Thymus (tissue), 11 donors: Measurements from ENCODE around the gene SYNPO2. TPM values are rescaled to one million over a fixed set of nuclear protein-coding genes. Genes with fewer than 3 reads are reported as not detected.

ENCODE experiments used
- DNase-seq, 9 donors: peaks; one replicate each; pipeline ENCODE4 v3.0.0-alpha.2; 2013; ENCODE audit warnings: low spot score in 9 of 9, low read depth in 6 of 9, missing footprints in 1 of 9
- H3K27ac ChIP-seq, 2 donors: one replicate each; pipeline ENCODE4 v1.5.1; 2013; ENCODE audit warnings: control low read depth in 1 of 2, low read depth in 1 of 2, low read length in 1 of 2, mild to moderate bottlenecking in 1 of 2, moderate library complexity in 1 of 2
- H3K27me3 ChIP-seq, 2 donors: one replicate each; pipeline ENCODE4 v1.5.1; 2013; ENCODE audit warnings: low read length in 1 of 2; ENCODE audit not compliant: control insufficient read depth in 2 of 2, insufficient read depth in 1 of 2
- H3K36me3 ChIP-seq, 2 donors: one replicate each; pipeline ENCODE4 v1.5.1; 2013; ENCODE audit warnings: low read length in 1 of 2, mild to moderate bottlenecking in 1 of 2, moderate library complexity in 1 of 2; ENCODE audit not compliant: control insufficient read depth in 2 of 2, insufficient read depth in 2 of 2
- H3K4me1 ChIP-seq, 2 donors: one replicate each; pipeline ENCODE4 v1.5.1; 2013; ENCODE audit warnings: low read length in 2 of 2; ENCODE audit not compliant: control insufficient read depth in 2 of 2, insufficient read depth in 2 of 2
- H3K4me3 ChIP-seq, 2 donors: one replicate each; pipeline ENCODE4 v1.5.1; 2013; ENCODE audit warnings: low read length in 2 of 2, control low read depth in 1 of 2, mild to moderate bottlenecking in 1 of 2
- H3K9me3 ChIP-seq, 2 donors: one replicate each; pipeline ENCODE4 v1.5.1; 2013; ENCODE audit warnings: low read length in 1 of 2, mild to moderate bottlenecking in 1 of 2; ENCODE audit not compliant: control insufficient read depth in 2 of 2, insufficient read depth in 1 of 2
- WGBS: extraction: QIAGEN DNeasy Blood & Tissue Kit; methylation state at CpG from one replicate; pipeline ENCODE4 v1.1.7; 2013; 5-methylcytosine and 5-hydroxymethylcytosine counted together
- polyA plus RNA-seq: library from polyadenylated mRNA; stranded (reverse); fragments of 200-250 nt; gene quantifications from one replicate; pipeline ENCODE4 v1.2.3, GENCODE V29; 2013
- total RNA-seq: library from RNA; stranded (reverse); fragments of 120-200 nt; gene quantifications from one replicate; pipeline ENCODE4 v1.2.4, GENCODE V29; 2013
- donor health status: healthy.

Gene SYNPO2
- total and polyA plus RNA-seq, 2 donors = 15.8 to 31.3 TPM

DNA sequence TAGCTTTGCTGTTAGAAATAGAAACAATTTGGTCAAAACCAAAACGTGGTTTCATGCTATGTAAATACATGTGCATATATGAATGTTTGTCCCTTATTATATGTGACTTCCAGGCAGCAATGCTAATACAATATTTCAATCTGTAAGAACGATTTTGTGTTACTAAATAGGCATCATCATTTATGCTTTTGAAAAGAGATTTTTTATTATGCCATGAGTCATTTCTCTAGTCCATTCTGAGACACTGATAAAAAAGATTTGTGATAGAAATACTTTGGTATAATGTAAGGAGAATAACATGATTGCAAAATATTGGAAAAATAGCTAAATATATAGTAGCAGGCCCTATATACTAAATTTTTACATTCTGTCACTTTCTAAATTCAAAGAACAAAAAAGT, 28.9 kb downstream of the SYNPO2 start:
- H3K27ac ChIP-seq = no peak overlapping the region
- no peaks in the 10 kb centered on the region for H3K27me3 ChIP-seq
- no peaks in the 10 kb centered on the region for H3K9me3 ChIP-seq
- H3K4me3 ChIP-seq = no peak overlapping the region
- H3K36me3 ChIP-seq = no peaks in the 10 kb centered on the region
- no peaks in the 10 kb centered on the region for H3K4me1 ChIP-seq
- WGBS = 86% methylated on average over 2 of the region's 2 CpGs
- DNase-seq = no peak

GRCh38 chr4:118918388-118918787, 29.7 kb downstream of the SYNPO2 start:
- Histone ChIP-seq H3K36me3 (no peaks in the 10 kb centered on the region), H3K27me3 (no peaks in the 10 kb centered on the region), H3K4me1 (no peaks in the 10 kb centered on the region), H3K27ac (no peak overlapping the region), H3K9me3 (no peaks in the 10 kb centered on the region), H3K4me3 (no peak overlapping the region)
- WGBS = 90% methylated on average over 3 of the region's 3 CpGs
- no peak for DNase-seq

- 93% methylated on average over 2 of the region's 2 CpGs for WGBS
- no peak overlapping the region for H3K27ac ChIP-seq
Measured at GRCh38 chr4:118920247-118920646, 31.6 kb downstream of the SYNPO2 start.

DNA sequence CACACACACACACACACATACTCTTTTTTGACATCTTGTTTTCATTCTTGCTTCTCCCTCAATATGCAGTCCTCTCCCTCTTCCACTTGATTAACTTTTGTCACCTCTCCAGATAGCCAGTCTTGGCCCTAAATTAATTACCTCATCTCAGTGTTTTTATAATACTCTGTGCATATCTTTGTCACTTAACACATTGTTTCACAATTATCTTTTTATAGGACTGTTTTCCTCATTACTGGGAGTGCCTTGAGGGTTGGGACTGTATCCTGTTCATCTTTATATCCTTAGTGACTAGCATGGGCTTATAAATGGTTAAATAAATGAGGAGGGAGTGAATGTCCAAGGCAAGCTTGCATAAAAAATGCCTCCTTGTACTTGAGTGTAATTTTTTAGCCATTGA, 33.1 kb downstream of the SYNPO2 start:
- Histone ChIP-seq H3K9me3 (no peaks in the 10 kb centered on the region), H3K4me1 (no peaks in the 10 kb centered on the region), H3K36me3 (no peaks in the 10 kb centered on the region), H3K27ac (no peak overlapping the region), H3K4me3 (no peak overlapping the region), H3K27me3 (no peaks in the 10 kb centered on the region)
- DNase-seq = no peak

More at GRCh38 chr4:118920247-118920646, 31.6 kb downstream of the SYNPO2 start:
- DNase-seq = no peak
- no peaks in the 10 kb centered on the region for H3K27me3 ChIP-seq
- no peaks in the 10 kb centered on the region for H3K4me1 ChIP-seq
- no peaks in the 10 kb centered on the region for H3K9me3 ChIP-seq
- no peak overlapping the region for H3K4me3 ChIP-seq
- H3K36me3 ChIP-seq = no peaks in the 10 kb centered on the region

- Histone ChIP-seq H3K4me1 (no peaks in the 10 kb centered on the region), H3K9me3 (no peaks in the 10 kb centered on the region)
Measured at GRCh38 chr4:118923891-118924290, 35.2 kb downstream of the SYNPO2 start.

DNA sequence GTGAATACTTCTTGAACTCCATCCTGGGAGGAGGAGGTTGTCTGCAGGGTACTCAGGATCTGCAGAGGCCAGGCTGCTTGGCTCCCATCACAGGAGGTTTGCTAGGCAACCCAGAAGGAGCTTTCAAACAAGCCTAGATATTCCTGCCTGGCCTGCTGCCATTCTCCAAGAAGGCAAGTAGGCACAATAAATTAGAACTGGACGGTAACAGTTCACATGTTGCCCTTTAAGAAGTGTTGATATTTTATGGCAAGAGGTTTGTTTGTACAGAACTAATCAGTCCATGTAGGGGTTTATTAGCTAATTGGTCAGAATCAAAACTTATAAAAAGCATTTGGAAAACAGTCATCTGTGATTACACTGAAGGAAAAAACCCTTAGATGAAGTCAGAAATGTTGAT, 39.3 kb downstream of the SYNPO2 start:
- no peak for DNase-seq
- no peak overlapping the region for H3K4me3 ChIP-seq
- WGBS = 90% methylated on average over 1 of the region's 1 CpG
- H3K9me3 ChIP-seq = no peaks in the 10 kb centered on the region
- no peaks in the 10 kb centered on the region for H3K4me1 ChIP-seq
- no peak overlapping the region for H3K27ac ChIP-seq
- no peaks in the 10 kb centered on the region for H3K36me3 ChIP-seq
- no peaks in the 10 kb centered on the region for H3K27me3 ChIP-seq

More at GRCh38 chr4:118923891-118924290, 35.2 kb downstream of the SYNPO2 start:
- H3K27ac ChIP-seq = no peak overlapping the region
- DNase-seq = no peak
- H3K36me3 ChIP-seq = no peaks in the 10 kb centered on the region
- no peak overlapping the region for H3K4me3 ChIP-seq
- no peaks in the 10 kb centered on the region for H3K27me3 ChIP-seq
- WGBS = 60% methylated on average over 3 of the region's 3 CpGs

- Histone ChIP-seq H3K27me3 (no peaks in the 10 kb centered on the region), H3K27ac (no peak overlapping the region), H3K4me3 (no peak overlapping the region), H3K9me3 (no peaks in the 10 kb centered on the region), H3K4me1 (no peaks in the 10 kb centered on the region), H3K36me3 (no peaks in the 10 kb centered on the region)
- 0% methylated on average over 1 of the region's 1 CpG for WGBS
- DNase-seq = no peak
Measured at GRCh38 chr4:118930255-118930654, 41.6 kb downstream of the SYNPO2 start.

DNA sequence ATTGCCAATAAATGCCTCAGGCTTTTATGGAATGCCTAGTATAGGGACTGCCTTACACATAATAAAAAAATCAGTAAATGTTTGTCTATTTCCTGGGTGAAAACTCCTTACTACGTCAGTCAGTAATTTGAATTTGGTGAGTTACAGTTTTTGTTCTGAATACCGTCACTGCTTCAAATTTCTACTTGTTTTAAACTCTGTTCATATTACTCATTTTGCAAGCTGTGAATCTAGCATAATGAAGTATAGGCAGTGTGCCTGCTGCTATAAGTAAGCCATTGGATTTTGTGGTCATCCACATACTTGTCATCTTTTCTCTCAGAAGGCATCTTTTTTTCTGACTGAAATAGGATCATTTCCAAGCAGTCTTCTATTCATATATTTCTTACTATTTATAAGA, 43.1 kb downstream of the SYNPO2 start:
- no peak overlapping the region for H3K27ac ChIP-seq

GRCh38 chr4:118935819-118936218, 47.2 kb downstream of the SYNPO2 start:
- no peak overlapping the region for H3K27ac ChIP-seq
- no peaks in the 10 kb centered on the region for H3K27me3 ChIP-seq
- 92% methylated on average over 2 of the region's 2 CpGs for WGBS
- H3K36me3 ChIP-seq = no peaks in the 10 kb centered on the region
- H3K4me3 ChIP-seq = no peak overlapping the region
- no peak for DNase-seq
- no peaks in the 10 kb centered on the region for H3K4me1 ChIP-seq
- no peaks in the 10 kb centered on the region for H3K9me3 ChIP-seq

More for the DNA sequence above, 43.1 kb downstream of the SYNPO2 start:
- 95% methylated on average over 2 of the region's 2 CpGs for WGBS
- no peaks in the 10 kb centered on the region for H3K36me3 ChIP-seq
- H3K9me3 ChIP-seq = no peaks in the 10 kb centered on the region
- H3K27me3 ChIP-seq = no peaks in the 10 kb centered on the region
- DNase-seq = no peak
- no peaks in the 10 kb centered on the region for H3K4me1 ChIP-seq
- H3K4me3 ChIP-seq = no peak overlapping the region

GRCh38 chr4:118936406-118936805, 47.8 kb downstream of the SYNPO2 start:
- Histone ChIP-seq H3K36me3 (no peaks in the 10 kb centered on the region), H3K27me3 (no peaks in the 10 kb centered on the region), H3K27ac (no peak overlapping the region), H3K4me1 (no peaks in the 10 kb centered on the region), H3K9me3 (no peaks in the 10 kb centered on the region), H3K4me3 (no peak overlapping the region)
- no peak for DNase-seq
- 94% methylated on average over 3 of the region's 3 CpGs for WGBS
